C4-2B (cell line): ENCODE measurements around the gene ZNF365.

ENCODE experiments used
- H3K27ac ChIP-seq: fragments of 450-650 bp; 2 replicates; pipeline ENCODE4 v1.5.1; 2017
- CTCF ChIP-seq: fragments of 450-650 bp; conservative IDR thresholded peaks from 2 replicates; pipeline ENCODE4 v1.5.1; 2017; ENCODE audit warnings: mild to moderate bottlenecking
- ZFX ChIP-seq: fragments of 450-650 bp; IDR thresholded peaks from 2 replicates; pipeline ENCODE4 v1.6.1; 2017

The ZNF365 gene

DNA sequence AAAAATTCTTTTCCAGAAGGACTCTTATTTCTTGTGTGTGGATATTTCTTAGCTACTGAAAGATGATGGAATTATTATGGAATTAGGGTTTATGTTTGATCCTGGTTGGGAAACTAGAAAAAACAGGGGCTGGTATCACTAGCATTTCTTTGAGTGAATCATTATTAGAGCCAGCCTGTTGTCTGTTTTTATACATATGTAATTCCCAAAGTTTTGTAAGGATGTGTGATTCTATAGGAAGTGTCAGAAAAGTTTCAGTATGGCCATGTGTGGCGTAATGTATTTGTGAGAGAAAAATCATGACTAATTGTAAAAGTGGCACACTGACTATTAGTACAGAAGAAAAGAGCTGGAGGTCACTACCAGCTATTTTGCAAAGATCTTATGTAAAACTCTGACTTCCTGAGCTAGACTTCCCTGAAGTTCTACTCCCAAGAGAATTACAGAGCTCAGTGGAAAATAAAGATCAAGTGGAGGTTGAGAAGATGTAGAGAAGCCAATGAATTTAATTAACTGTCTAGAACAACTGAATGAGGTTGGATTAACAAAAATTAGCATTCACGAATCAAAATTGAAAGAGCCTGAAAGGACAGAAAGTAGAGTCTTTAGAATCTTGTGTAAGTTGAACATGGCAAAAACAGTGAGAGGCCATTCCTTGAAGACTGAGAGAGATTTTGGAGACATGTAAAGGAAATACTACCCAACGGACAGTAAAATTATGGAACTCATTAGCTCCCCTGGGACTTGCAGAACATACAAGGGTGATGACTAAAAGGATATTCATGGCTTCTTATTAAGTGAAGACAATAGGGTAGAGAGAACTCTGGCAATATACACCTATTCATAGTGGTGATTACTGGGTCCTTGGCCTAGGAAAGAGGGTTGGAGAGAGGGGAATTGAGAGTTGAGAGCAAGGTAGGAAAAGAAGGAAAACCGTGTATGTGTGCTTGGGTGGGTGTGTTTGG, 12.5 kb downstream of the ZNF365 start:
- H3K27ac ChIP-seq = no peak overlapping the region
- TF ChIP-seq ZFX (no peak), CTCF (no peak)

GRCh38 chr10:62388328-62388727, 14.2 kb downstream of the ZNF365 start:
- no peak overlapping the region for H3K27ac ChIP-seq
- no peak for TF ChIP-seq CTCF
- TF ChIP-seq ZFX = no peak

GRCh38 chr10:62390497-62391176, 16.5 kb downstream of the ZNF365 start:
- no peak overlapping the region for H3K27ac ChIP-seq
- TF ChIP-seq ZFX (no peak), CTCF (no peak)

- H3K27ac ChIP-seq = no peak overlapping the region
- TF ChIP-seq CTCF (no peak), ZFX (no peak)
Observed at GRCh38 chr10:62393237-62393636, 19.1 kb downstream of the ZNF365 start.

- H3K27ac ChIP-seq = no peak overlapping the region
- TF ChIP-seq ZFX = no peak
- no peak for TF ChIP-seq CTCF
Observed at GRCh38 chr10:62394556-62395018, 20.4 kb downstream of the ZNF365 start.

GRCh38 chr10:62395892-62396291, 21.7 kb downstream of the ZNF365 start:
- TF ChIP-seq ZFX = no peak
- no peak overlapping the region for H3K27ac ChIP-seq

- H3K27ac ChIP-seq = no peak overlapping the region
- TF ChIP-seq ZFX (no peak), CTCF (no peak)
Observed at GRCh38 chr10:62396864-62397263, 22.7 kb downstream of the ZNF365 start.
